Amniotic epithelial cell (primary cell): ENCODE data around the gene EXOC6B.

Source experiments
- DNase-seq: peaks from one replicate; pipeline ENCODE4 v3.0.0-alpha.2; 2010; ENCODE audit warnings: low read depth

Gene EXOC6B

GRCh38 chr2:72145289-72145657 lies 680.6 kb downstream of the EXOC6B start:
- peak; percentile 7 for DNase-seq

GRCh38 chr2:72144632-72145288 lies 681.1 kb downstream of the EXOC6B start:
- peak; percentile 27 for DNase-seq

GRCh38 chr2:72144274-72144631 lies 681.6 kb downstream of the EXOC6B start:
- DNase-seq = no peak

GRCh38 chr2:72143441-72144273 lies 682.2 kb downstream of the EXOC6B start:
- peak; percentile 9 for DNase-seq

- DNase-seq = peak; percentile 39
Observed at GRCh38 chr2:72142570-72143440, 683.0 kb downstream of the EXOC6B start.

GRCh38 chr2:72141881-72142451 lies 683.9 kb downstream of the EXOC6B start:
- DNase-seq = no peak

GRCh38 chr2:72141032-72141645 lies 684.7 kb downstream of the EXOC6B start:
- no peak for DNase-seq

- no peak for DNase-seq
Observed at GRCh38 chr2:72140621-72140960, 685.2 kb downstream of the EXOC6B start.

- no peak for DNase-seq
Observed at GRCh38 chr2:72139874-72140620, 685.8 kb downstream of the EXOC6B start.

GRCh38 chr2:72139471-72139873 lies 686.4 kb downstream of the EXOC6B start:
- DNase-seq = no peak

GRCh38 chr2:72138921-72139381 lies 686.9 kb downstream of the EXOC6B start:
- no peak for DNase-seq

GRCh38 chr2:72138011-72138881 lies 687.6 kb downstream of the EXOC6B start:
- no peak for DNase-seq

GRCh38 chr2:72137498-72138010 lies 688.3 kb downstream of the EXOC6B start:
- DNase-seq = peak; percentile 18

- no peak for DNase-seq
Observed at GRCh38 chr2:72136933-72137497, 688.8 kb downstream of the EXOC6B start.

GRCh38 chr2:72136331-72136730 lies 689.5 kb downstream of the EXOC6B start:
- DNase-seq = no peak

GRCh38 chr2:72135921-72136320 lies 689.9 kb downstream of the EXOC6B start:
- DNase-seq = no peak

GRCh38 chr2:72134997-72135800 lies 690.6 kb downstream of the EXOC6B start:
- no peak for DNase-seq

- DNase-seq = no peak
Observed at GRCh38 chr2:72134408-72134996, 691.3 kb downstream of the EXOC6B start.
